HEK293T (cell line): ENCODE measurements around the gene MVD.

ENCODE experiments used
- CTCF ChIA-PET: fragments of 350-600 bp; formaldehyde crosslinking; extraction: SDS; loops from one replicate; lab custom pipeline; 2021; ENCODE audit warnings: antibody characterized with exemption, inconsistent platforms; lab: Yijun Ruan, JAX
- POLR2A ChIA-PET: fragments of 350-600 bp; formaldehyde crosslinking; extraction: SDS; loops from one replicate; lab custom pipeline; 2020; ENCODE audit warnings: antibody characterized with exemption, inconsistent platforms; lab: Yijun Ruan, JAX
- DNase-seq: peaks from one replicate; pipeline ENCODE4 v3.0.0; 2012; ENCODE audit warnings: mixed read lengths; ENCODE audit errors: extremely low spot score
- ARNT ChIP-seq: fragments of 450-650 bp; IDR thresholded peaks from 2 replicates; pipeline ENCODE4 v1.6.1; 2017; ENCODE audit warnings: mild to moderate bottlenecking
- BHLHE40 ChIP-seq: fragments of 450-650 bp; IDR thresholded peaks from 2 replicates; pipeline ENCODE4 v1.6.1; 2016; ENCODE audit warnings: mild to moderate bottlenecking, moderate library complexity, borderline replicate concordance
- CTBP1 ChIP-seq: fragments of 450-650 bp; IDR thresholded peaks from 2 replicates; pipeline ENCODE4 v1.6.1; 2016; ENCODE audit warnings: borderline replicate concordance
- ELF4 ChIP-seq: fragments of 450-650 bp; IDR thresholded peaks from 2 replicates; pipeline ENCODE4 v1.6.1; 2017; ENCODE audit warnings: antibody characterized with exemption
- FOXA1 ChIP-seq: fragments of 450-650 bp; IDR thresholded peaks from 2 replicates; pipeline ENCODE4 v1.6.1; 2016; ENCODE audit warnings: mild to moderate bottlenecking
- FOXK2 ChIP-seq: fragments of 450-650 bp; IDR thresholded peaks from 2 replicates; pipeline ENCODE4 v1.6.1; 2016; ENCODE audit warnings: mild to moderate bottlenecking
- FOXM1 ChIP-seq: fragments of 450-650 bp; IDR thresholded peaks from 2 replicates; pipeline ENCODE4 v1.6.1; 2017; ENCODE audit warnings: mild to moderate bottlenecking, borderline replicate concordance
- HDGF ChIP-seq: fragments of 450-650 bp; IDR thresholded peaks from 2 replicates; pipeline ENCODE4 v1.6.1; 2017; ENCODE audit warnings: antibody characterized with exemption, borderline replicate concordance
- L3MBTL2 ChIP-seq: fragments of 450-650 bp; conservative IDR thresholded peaks from 2 replicates; pipeline ENCODE4 v1.6.1; 2016; ENCODE audit warnings: mild to moderate bottlenecking
- LEF1 ChIP-seq: fragments of 450-650 bp; IDR thresholded peaks from 2 replicates; pipeline ENCODE4 v1.6.1; 2017; ENCODE audit warnings: mild to moderate bottlenecking, borderline replicate concordance
- NFRKB ChIP-seq: fragments of 450-650 bp; IDR thresholded peaks from 2 replicates; pipeline ENCODE4 v1.6.1; 2016; ENCODE audit warnings: mild to moderate bottlenecking, moderate library complexity
- PKNOX1 ChIP-seq: fragments of 450-650 bp; IDR thresholded peaks from 2 replicates; pipeline ENCODE4 v1.6.1; 2016
- SP1 ChIP-seq: fragments of 450-650 bp; IDR thresholded peaks from 2 replicates; pipeline ENCODE4 v1.6.1; 2017
- SUZ12 ChIP-seq: fragments of 450-650 bp; IDR thresholded peaks from 2 replicates; pipeline ENCODE4 v1.6.1; 2016; ENCODE audit warnings: mild to moderate bottlenecking
- TARDBP ChIP-seq: fragments of 450-650 bp; IDR thresholded peaks from 2 replicates; pipeline ENCODE4 v1.6.1; 2016
- ZNF384 ChIP-seq: fragments of 450-650 bp; IDR thresholded peaks from 2 replicates; pipeline ENCODE4 v1.6.1; 2016

Gene MVD

GRCh38 chr16:88694221-88695087 lies 31.6 kb upstream of the MVD start:
- TF ChIP-seq NFRKB, result no peak
- no peak for DNase-seq
- ChIA-PET POLR2A (no interaction called here), CTCF (no interaction called here)

- no peak for DNase-seq
- CTCF ChIA-PET, result no interaction called here
Observed at GRCh38 chr16:88693420-88694177, 30.7 kb upstream of the MVD start.

GRCh38 chr16:88692861-88693260 lies 30.0 kb upstream of the MVD start:
- ChIA-PET POLR2A (no interaction called here), CTCF (no interaction called here)
- TF ChIP-seq ELF4, result no peak
- TF ChIP-seq TARDBP, result no peak
- no peak for TF ChIP-seq SUZ12
- no peak for TF ChIP-seq LEF1
- no peak for TF ChIP-seq ARNT
- no peak for TF ChIP-seq PKNOX1
- TF ChIP-seq HDGF, result no peak
- TF ChIP-seq FOXA1, result no peak
- no peak for TF ChIP-seq BHLHE40
- TF ChIP-seq CTBP1, result no peak
- DNase-seq, result no peak

More at GRCh38 chr16:88693420-88694177, 30.7 kb upstream of the MVD start:
- POLR2A ChIA-PET, result no interaction called here
- TF ChIP-seq SUZ12, result no peak
- TF ChIP-seq ZNF384, result no peak
- TF ChIP-seq TARDBP, result no peak
- TF ChIP-seq FOXK2, result no peak
- no peak for TF ChIP-seq BHLHE40
- no peak for TF ChIP-seq NFRKB
- TF ChIP-seq L3MBTL2, result no peak
- no peak for TF ChIP-seq LEF1
- TF ChIP-seq FOXM1, result no peak
- no peak for TF ChIP-seq HDGF
- TF ChIP-seq FOXA1, result no peak
- no peak for TF ChIP-seq ELF4

GRCh38 chr16:88691924-88692560 lies 29.2 kb upstream of the MVD start:
- POLR2A ChIA-PET, result no interaction called here
- CTCF ChIA-PET, result no interaction called here
- DNase-seq, result no peak
- TF ChIP-seq FOXM1 (no peak), SUZ12 (no peak), LEF1 (no peak), FOXK2 (no peak), ZNF384 (no peak), NFRKB (no peak), ARNT (no peak), FOXA1 (no peak), HDGF (no peak), TARDBP (no peak), ELF4 (no peak), BHLHE40 (no peak), CTBP1 (no peak), PKNOX1 (no peak)

GRCh38 chr16:88691129-88691813 lies 28.4 kb upstream of the MVD start:
- ChIA-PET POLR2A (no interaction called here), CTCF (no interaction called here)
- no peak for DNase-seq
- TF ChIP-seq NFRKB, result no peak
- no peak for TF ChIP-seq CTBP1
- no peak for TF ChIP-seq SUZ12
- TF ChIP-seq SP1, result no peak
- no peak for TF ChIP-seq L3MBTL2
- TF ChIP-seq ARNT, result no peak
- TF ChIP-seq BHLHE40, result no peak
- TF ChIP-seq LEF1, result no peak
- no peak for TF ChIP-seq FOXK2
- TF ChIP-seq TARDBP, result no peak
- TF ChIP-seq FOXA1, result no peak
- TF ChIP-seq ZNF384, result no peak
- no peak for TF ChIP-seq FOXM1
